Endometrial microvascular endothelial cells (primary cell): ENCODE measurements around the gene DNAJB5. TPM values are rescaled to one million over a fixed set of nuclear protein-coding genes. Genes with fewer than 3 reads are reported as not detected.
"Not testable (repeated sequence)": the region's sequence is repeated elsewhere in the genome, so short reads cannot be mapped to it uniquely, and the experiment has no call there.

Experiments used
- in situ Hi-C: cut with HindIII; loops from 2 replicates; pipeline ENCODE4 v1.10.0; 2017; ENCODE audit warnings: low sequenced_read_pairs, low pct_unique_long_range_greater_than_20kb; ENCODE audit errors: inconsistent ontology term
- total RNA-seq: library from RNA; depleted of rRNA; stranded (reverse); fragments of >200 nt; gene quantifications from one replicate; pipeline ENCODE4 v1.2.3, GENCODE V29; 2015; ENCODE audit errors: inconsistent ontology term

DNAJB5 gene
- total RNA-seq, 1 donor from 2014 or later, result 8.8 TPM

- in situ Hi-C loops, result no loop called here
Measured at GRCh38 chr9:34996181-34996904, 6.8 kb downstream of the DNAJB5 start.

DNA sequence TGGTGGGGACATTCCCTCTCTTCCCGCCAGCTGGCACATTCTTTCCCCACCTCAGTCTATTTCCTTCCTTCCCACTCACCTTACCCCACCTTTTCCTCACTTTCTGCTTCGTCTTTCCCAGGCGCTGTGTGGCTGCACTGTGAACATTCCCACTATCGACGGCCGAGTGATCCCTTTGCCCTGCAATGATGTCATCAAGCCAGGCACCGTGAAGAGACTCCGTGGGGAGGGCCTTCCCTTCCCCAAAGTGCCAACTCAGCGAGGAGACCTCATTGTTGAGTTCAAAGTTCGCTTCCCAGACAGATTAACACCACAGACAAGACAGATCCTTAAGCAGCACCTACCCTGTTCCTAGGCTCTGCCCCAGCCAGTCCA lies 7.3 kb downstream of the DNAJB5 start:
- in situ Hi-C loops, result no loop called here

- in situ Hi-C loops, result no loop called here
Measured at GRCh38 chr9:34997379-34997781, 7.8 kb downstream of the DNAJB5 start.

- in situ Hi-C loops, result no loop called here
Measured at GRCh38 chr9:34998266-34998665, 8.7 kb downstream of the DNAJB5 start.

GRCh38 chr9:34999576-34999975 lies 10.0 kb downstream of the DNAJB5 start:
- in situ Hi-C loops, result no loop called here

GRCh38 chr9:35000535-35001284 lies 11.2 kb downstream of the DNAJB5 start:
- in situ Hi-C loops, result no loop called here

DNA sequence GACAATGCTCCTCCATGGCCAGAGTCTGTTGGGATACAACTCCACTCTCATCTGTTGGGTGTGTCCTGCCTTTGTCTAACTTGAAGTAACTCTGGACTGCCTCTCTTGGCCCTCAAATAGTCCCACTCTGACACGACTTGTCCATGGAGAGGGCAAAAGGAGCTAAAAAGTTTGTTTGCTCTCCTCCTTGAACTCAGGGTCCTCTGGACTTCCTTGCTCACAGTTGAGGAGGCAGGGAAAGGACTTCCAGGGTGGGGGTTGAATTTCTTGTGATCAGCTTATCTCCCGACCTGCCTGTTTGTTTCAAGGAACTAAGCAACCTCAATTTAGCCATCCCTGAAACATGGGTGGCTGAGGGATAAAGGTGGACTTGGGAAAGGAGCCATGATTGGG lies 11.7 kb downstream of the DNAJB5 start:
- in situ Hi-C loops, result no loop called here

- in situ Hi-C loops, result no loop called here
Measured at GRCh38 chr9:35001803-35002502, 12.4 kb downstream of the DNAJB5 start.

DNA sequence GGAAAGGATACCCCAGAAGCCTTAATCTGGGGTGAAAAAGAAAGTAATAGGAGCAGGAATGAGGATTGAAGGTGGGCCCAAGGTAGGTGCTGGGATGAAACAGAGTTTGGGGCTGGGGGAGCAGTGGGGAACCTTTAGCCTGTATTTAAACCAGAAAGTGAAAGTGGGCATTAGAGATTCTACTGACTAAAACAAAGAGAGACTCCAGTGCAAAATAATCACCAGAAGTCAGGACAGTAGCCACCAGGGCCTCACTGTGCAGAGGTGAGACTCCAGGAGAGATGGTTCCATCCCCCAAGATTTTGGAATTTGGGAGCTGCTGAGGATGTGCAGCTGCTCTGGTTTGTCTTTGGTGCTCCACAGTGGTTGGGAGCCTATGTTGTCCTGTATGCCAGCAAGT lies 13.1 kb downstream of the DNAJB5 start:
- in situ Hi-C loops, result no loop called here

DNA sequence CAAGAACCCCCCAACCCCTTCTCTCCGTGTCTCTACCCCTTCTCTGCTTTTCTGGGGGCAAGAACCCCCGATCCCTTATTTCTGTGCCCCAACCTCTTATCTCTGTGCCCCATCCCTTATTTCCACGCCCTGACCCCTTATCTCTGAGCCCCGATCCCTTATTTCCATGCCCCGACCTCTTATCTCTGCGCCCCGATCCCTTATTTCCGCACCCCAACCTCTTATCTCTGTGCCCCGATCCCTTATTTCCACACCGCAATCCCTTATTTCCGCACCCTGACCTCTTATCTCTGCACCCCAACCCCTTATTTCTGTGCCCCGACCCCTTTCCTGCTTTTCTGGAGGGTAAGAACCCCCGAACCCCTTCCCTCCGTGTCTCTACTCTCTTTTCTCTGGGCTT lies 14.8 kb downstream of the DNAJB5 start:
- in situ Hi-C loops, result not testable (repeated sequence)

GRCh38 chr9:35010351-35010958 lies 20.9 kb downstream of the DNAJB5 start:
- in situ Hi-C loops, result no loop called here

- in situ Hi-C loops, result no loop called here
Measured at GRCh38 chr9:35014517-35014916, 25.0 kb downstream of the DNAJB5 start.

DNA sequence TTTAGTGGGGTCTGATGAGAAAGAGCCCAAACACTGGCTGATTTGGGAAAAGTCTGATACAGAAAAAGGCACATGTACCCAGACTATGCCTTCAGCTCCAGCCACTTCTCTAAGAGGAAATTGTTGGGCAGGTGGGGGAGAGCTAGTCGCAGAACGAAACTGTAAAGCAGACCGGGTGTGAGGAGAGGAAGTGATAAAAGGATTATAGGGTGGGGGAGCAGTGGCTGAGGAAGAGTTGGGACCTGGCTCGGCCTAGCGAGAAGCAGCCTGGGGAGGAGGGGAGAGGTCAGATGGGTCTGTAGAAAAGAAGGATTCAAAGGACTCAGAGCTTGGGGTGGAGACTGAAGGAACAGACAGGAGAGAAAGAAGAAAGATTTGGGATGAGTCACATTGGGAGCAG lies 33.9 kb downstream of the DNAJB5 start:
- in situ Hi-C loops, result not testable (repeated sequence)

DNA sequence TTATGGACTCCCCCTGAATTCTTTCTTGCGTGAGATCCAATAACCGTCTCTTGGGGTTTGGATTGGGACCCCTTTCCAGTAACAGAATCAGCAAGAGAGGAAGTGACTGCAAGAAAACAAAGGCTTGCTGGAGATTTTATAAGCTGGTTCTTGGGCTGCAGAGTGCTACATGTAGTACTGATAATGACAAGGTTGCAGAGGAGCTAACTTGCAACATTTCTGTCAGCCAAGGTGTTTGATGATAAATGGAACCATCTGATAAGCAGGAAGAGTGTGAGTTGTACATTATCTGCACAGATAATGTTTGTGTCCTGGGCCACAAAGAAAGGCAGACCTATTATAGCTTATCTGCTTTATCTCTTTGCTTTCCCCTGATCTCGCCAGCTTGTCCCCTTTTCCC lies 37.1 kb downstream of the DNAJB5 start:
- in situ Hi-C loops, result no loop called here

DNA sequence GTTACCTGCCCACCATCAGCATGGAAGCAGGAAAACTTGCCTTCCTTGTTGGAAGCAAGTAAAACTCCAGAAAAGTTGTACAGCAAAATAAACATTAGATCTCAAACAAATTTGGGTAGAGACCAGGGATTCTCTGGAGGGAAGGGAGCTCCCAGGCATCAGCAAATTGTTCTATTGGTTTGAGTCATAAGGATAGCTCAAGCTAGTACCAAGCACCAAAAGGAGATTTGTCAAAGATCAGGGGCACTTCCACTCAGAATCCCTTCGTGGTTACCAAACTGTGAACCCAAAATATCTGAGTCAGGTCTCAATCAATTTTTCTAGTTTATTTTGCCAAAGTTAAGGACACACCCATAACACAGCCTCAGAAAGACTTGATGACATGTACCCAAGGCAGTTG lies 37.8 kb downstream of the DNAJB5 start:
- in situ Hi-C loops, result no loop called here

GRCh38 chr9:35027860-35028259 lies 38.3 kb downstream of the DNAJB5 start:
- in situ Hi-C loops, result no loop called here

DNA sequence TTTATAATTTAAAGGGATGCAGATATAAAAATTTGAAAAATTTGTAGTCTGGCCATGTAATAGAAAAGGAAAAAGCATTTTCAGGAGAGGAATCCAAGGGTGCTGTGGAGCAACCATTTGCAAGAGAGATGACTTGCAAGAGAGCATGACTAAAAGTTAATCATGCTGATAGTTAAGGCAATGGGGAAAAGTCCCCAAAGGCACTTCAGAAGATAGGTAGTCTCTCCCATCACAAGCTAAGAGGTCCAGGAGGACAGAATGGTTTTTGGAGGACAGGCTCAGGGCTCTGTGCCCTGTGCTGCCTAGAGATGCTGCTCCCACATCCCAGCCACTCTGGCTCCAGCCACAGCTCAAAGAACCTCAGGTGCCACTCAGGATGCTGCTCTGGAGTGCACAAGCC lies 38.8 kb downstream of the DNAJB5 start:
- in situ Hi-C loops, result no loop called here

GRCh38 chr9:35029241-35029640 lies 39.7 kb downstream of the DNAJB5 start:
- in situ Hi-C loops, result no loop called here

DNA sequence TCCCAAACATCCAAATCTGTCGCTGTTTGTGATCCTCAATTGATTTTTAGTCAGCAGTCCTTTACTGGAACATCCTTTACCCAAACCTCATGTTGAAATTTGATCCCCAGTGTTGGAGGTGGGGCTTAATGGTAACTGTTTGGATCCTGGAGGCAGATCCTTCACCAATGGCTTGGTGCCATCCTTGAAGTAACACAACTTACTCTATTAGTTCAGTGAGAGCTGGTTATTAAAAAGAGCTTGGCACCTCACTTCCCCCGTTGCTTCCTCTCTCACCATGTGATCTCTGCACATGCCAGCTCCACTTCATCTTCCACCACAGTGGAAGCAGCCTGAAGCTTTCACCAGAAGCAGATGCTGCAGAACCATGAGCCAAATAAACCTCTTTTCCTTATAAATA lies 40.3 kb downstream of the DNAJB5 start:
- in situ Hi-C loops, result no loop called here

GRCh38 chr9:35033101-35033500 lies 43.6 kb downstream of the DNAJB5 start:
- in situ Hi-C loops, result no loop called here
